ENCODE measurements around the gene SEPTIN12.
"Not testable (repeated sequence)": the region's sequence is repeated elsewhere in the genome, so short reads cannot be mapped to it uniquely, and the experiment has no call there.

GRCh38 chr16:4738370-4738769, 49.8 kb downstream of the SEPTIN12 start:
- TF ChIP-seq CTCF, POLR2A (IDR thresholded peaks at IDR 0.05): not testable (repeated sequence)
